ENCODE measurements around the gene TMEM183A.
"Not testable (repeated sequence)": the region's sequence is repeated elsewhere in the genome, so short reads cannot be mapped to it uniquely, and the experiment has no call there.

The TMEM183A gene

GRCh38 chr1:202972046-202972445 lies 35.1 kb upstream of the TMEM183A start:
- FAIRE-seq (no peak), DNase-seq (ENCODE audit: insufficient read length, low spot score) (no peak)
- no peak for TF ChIP-seq CTCF (IDR thresholded peaks at IDR 0.05; ENCODE audit: insufficient read depth, missing control alignments)

GRCh38 chr1:202974856-202975255 lies 32.3 kb upstream of the TMEM183A start:
- DNase-seq (ENCODE audit: insufficient read length, low spot score): no peak
- no peak for TF ChIP-seq CTCF (IDR thresholded peaks at IDR 0.05; ENCODE audit: insufficient read depth, missing control alignments)

GRCh38 chr1:202976633-202977032 lies 30.5 kb upstream of the TMEM183A start:
- TF ChIP-seq CTCF (IDR thresholded peaks at IDR 0.05; ENCODE audit: insufficient read depth, missing control alignments): no peak
- DNase-seq (ENCODE audit: insufficient read length, low spot score) (no peak), FAIRE-seq (no peak)

More at GRCh38 chr1:202974856-202975255, 32.3 kb upstream of the TMEM183A start:
- FAIRE-seq: no peak

- FAIRE-seq: no peak
- no peak for TF ChIP-seq CTCF (IDR thresholded peaks at IDR 0.05; ENCODE audit: insufficient read depth, missing control alignments)
- DNase-seq (ENCODE audit: insufficient read length, low spot score): no peak
Observed at GRCh38 chr1:202979459-202979858, 27.7 kb upstream of the TMEM183A start.

- DNase-seq (ENCODE audit: insufficient read length, low spot score): no peak
- FAIRE-seq: no peak
- TF ChIP-seq CTCF (IDR thresholded peaks at IDR 0.05; ENCODE audit: insufficient read depth, missing control alignments): no peak
Observed at GRCh38 chr1:202981939-202982338, 25.2 kb upstream of the TMEM183A start.

- DNase-seq (ENCODE audit: insufficient read length, low spot score) (no peak), FAIRE-seq (no peak)
Observed at GRCh38 chr1:202982715-202983430, 24.3 kb upstream of the TMEM183A start.

GRCh38 chr1:202986120-202986519 lies 21.1 kb upstream of the TMEM183A start:
- not testable (repeated sequence) for FAIRE-seq; DNase-seq (ENCODE audit: insufficient read length, low spot score)

More at GRCh38 chr1:202982715-202983430, 24.3 kb upstream of the TMEM183A start:
- TF ChIP-seq CTCF (IDR thresholded peaks at IDR 0.05; ENCODE audit: insufficient read depth, missing control alignments): no peak
